Activated CD4-positive, alpha-beta T cell treated with anti-CD3 and anti-CD28 coated beads, Interleukin-2, amount 10 ng/mL, durations not matched to agents 24 days and 14 days (primary cell): ENCODE measurements around the gene WIPF2. TPM values are rescaled to one million over a fixed set of nuclear protein-coding genes. Genes with fewer than 3 reads are reported as not detected.

Experiments used
- DNase-seq: peaks from one replicate; pipeline ENCODE4 v3.0.0; 2022
- H3K27ac Mint-ChIP-seq: one replicate; pipeline ENCODE4 v1.8.0; 2022; ENCODE audit warnings: mild to moderate bottlenecking, mixed read lengths
- H3K27me3 Mint-ChIP-seq: one replicate; pipeline ENCODE4 v1.8.0; 2022; ENCODE audit warnings: mixed read lengths
- H3K36me3 Mint-ChIP-seq: one replicate; pipeline ENCODE4 v1.8.0; 2022; ENCODE audit warnings: low read depth, mild to moderate bottlenecking, mixed read lengths
- H3K4me1 Mint-ChIP-seq: one replicate; pipeline ENCODE4 v1.8.0; 2021; ENCODE audit warnings: mixed read lengths
- H3K4me3 Mint-ChIP-seq: one replicate; pipeline ENCODE4 v1.8.0; 2022; ENCODE audit warnings: mild to moderate bottlenecking, moderate library complexity, mixed read lengths
- H3K9me3 Mint-ChIP-seq: one replicate; pipeline ENCODE4 v1.8.0; 2021; ENCODE audit warnings: mixed read lengths
- intact Hi-C: fragments of 100-400 bp; cut with micrococcal nuclease; formaldehyde crosslinking; loops from one replicate; pipeline ENCODE4 v1.15.1; 2023
- total RNA-seq: library from RNA; stranded (reverse); gene quantifications from 2 replicates; pipeline ENCODE4 v1.2.3, GENCODE V29; 2022

Gene WIPF2
- total RNA-seq, 1 donor from 2014 or later = 25.5 TPM

- Mint-ChIP-seq H3K27ac (peak overlapping the region; percentile 6), H3K9me3 (no peaks in the 10 kb centered on the region)
- intact Hi-C loops = no loop called here
Measured at GRCh38 chr17:40312893-40313667, 94.0 kb downstream of the WIPF2 start.

DNA sequence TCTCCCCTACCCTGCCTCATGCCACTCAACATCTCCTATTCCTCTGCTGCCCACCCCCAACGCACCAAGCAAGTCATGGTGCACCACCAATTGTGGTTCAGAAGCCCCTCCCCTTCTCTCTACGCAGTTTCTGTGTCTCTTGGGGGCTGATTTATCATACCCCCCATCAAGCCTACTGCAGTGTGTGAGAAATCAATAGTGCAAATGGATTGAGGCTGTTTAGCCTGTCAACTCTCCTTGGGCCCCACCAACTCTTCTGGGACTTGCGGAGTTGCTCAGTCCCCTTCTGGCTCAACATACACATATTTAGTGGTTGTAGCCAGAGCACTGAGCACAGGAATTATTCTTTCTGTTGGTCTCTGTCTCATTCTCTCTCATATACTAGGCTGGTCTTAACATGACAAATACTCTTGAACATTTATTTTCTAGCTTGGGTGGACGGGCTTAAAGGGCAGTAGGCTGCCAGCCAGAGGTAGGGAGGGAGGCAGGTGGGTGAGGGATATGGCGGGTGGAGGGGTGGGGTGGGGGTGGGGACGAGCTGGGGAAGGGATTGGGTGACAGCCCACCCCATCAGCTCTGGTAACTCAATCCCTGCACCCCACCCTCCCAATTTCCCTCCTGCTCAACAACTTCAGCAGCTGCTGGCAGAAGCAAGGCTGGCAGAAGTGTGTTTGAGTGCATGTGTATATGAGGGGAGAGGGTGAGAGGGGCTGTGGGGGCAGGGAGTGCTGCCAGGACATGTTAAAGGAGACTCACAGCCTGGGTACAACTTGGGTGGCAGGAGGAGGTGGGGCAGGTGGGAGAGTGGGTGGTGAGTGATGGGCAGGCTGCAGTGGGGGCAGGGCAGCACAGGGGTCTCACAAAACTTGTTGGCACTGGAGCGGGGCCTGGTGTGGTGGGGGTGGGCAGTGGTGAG lies 94.8 kb downstream of the WIPF2 start:
- intact Hi-C loops = no loop called here
- H3K9me3 Mint-ChIP-seq = no peaks in the 10 kb centered on the region
- no peaks in the 10 kb centered on the region for H3K36me3 Mint-ChIP-seq
- peaks cover 60% of the 10 kb centered on the region for H3K4me1 Mint-ChIP-seq
- no peak overlapping the region for H3K4me3 Mint-ChIP-seq
- no peak for DNase-seq
- H3K27ac Mint-ChIP-seq = peak overlapping the region; percentile 55
- H3K27me3 Mint-ChIP-seq = peaks cover 2% of the 10 kb centered on the region

More at GRCh38 chr17:40312893-40313667, 94.0 kb downstream of the WIPF2 start:
- Mint-ChIP-seq H3K27me3 (peaks cover 2% of the 10 kb centered on the region), H3K4me1 (peaks cover 57% of the 10 kb centered on the region), H3K4me3 (no peak overlapping the region), H3K36me3 (no peaks in the 10 kb centered on the region)
- DNase-seq = no peak

GRCh38 chr17:40314584-40314956 lies 95.5 kb downstream of the WIPF2 start:
- DNase-seq = peak; percentile 79
- Mint-ChIP-seq H3K27ac (peak overlapping the region; percentile 55), H3K4me1 (peaks cover 62% of the 10 kb centered on the region), H3K27me3 (peaks cover 2% of the 10 kb centered on the region), H3K36me3 (no peaks in the 10 kb centered on the region), H3K4me3 (no peak overlapping the region), H3K9me3 (no peaks in the 10 kb centered on the region)
- intact Hi-C loops = no loop called here

- Mint-ChIP-seq H3K4me1 (peaks cover 66% of the 10 kb centered on the region), H3K36me3 (peaks cover 3% of the 10 kb centered on the region), H3K4me3 (no peak overlapping the region), H3K27ac (no peak overlapping the region), H3K27me3 (peaks cover 2% of the 10 kb centered on the region), H3K9me3 (no peaks in the 10 kb centered on the region)
- DNase-seq = no peak
- intact Hi-C loops = no loop called here
Measured at GRCh38 chr17:40315206-40315605, 96.1 kb downstream of the WIPF2 start.

DNA sequence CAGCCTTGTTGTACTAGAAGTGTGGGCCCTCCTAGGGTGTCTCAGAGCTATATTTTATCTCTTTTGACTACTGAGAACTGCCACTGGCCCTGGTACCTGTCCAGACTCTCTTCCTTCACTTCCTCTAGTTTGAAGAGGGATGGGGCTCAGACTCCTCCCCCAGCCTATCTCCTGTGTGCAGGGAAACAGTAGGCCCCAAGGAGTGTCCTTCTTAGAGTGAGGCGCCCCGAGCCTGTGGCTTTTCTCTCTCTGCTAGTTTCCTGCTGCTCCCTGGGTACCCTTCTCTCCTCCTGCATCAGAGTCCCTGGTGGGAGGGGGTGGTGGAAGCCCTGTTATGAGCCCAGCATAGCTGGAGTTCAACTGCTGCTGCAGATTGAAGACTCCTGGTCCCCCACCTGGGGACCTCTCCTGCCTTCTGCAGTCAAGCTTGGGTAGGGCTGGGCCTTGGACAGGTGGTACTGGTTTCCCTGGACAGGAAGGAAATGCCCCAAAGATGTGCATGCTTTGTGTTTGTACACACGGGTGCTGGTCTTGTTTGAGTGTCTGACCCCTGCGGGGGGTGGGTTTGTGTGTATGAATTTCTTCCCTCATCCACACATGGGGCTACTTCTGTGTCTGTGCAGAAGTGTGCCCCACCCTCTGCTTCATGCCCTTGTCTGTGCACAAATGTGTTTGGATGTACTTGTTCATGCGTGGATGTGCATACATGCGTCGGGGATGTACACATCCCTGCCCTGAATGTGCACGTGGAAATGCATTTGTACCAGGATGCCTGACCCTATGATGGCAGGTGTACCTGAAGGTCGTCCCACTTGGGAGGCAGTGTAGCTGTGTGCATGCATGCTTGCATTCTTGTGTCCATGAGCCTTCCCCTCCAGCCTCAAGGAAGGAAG lies 96.8 kb downstream of the WIPF2 start:
- Mint-ChIP-seq H3K27me3 (peaks cover 2% of the 10 kb centered on the region), H3K36me3 (peaks cover 3% of the 10 kb centered on the region), H3K4me3 (peak overlapping the region; percentile 10), H3K4me1 (peaks cover 68% of the 10 kb centered on the region), H3K27ac (peak overlapping the region; percentile 34), H3K9me3 (no peaks in the 10 kb centered on the region)
- peak; percentile 73 for DNase-seq
- intact Hi-C loops = no loop called here

- peaks cover 70% of the 10 kb centered on the region for H3K4me1 Mint-ChIP-seq
- intact Hi-C loops = no loop called here
- no peaks in the 10 kb centered on the region for H3K9me3 Mint-ChIP-seq
- peak overlapping the region; percentile 98 for H3K27ac Mint-ChIP-seq
- peak overlapping the region; percentile 97 for H3K4me3 Mint-ChIP-seq
- H3K36me3 Mint-ChIP-seq = peaks cover 3% of the 10 kb centered on the region
- peaks cover 2% of the 10 kb centered on the region for H3K27me3 Mint-ChIP-seq
- no peak for DNase-seq
Measured at GRCh38 chr17:40316571-40317344, 97.7 kb downstream of the WIPF2 start.

- DNase-seq = peak; percentile 85
- peaks cover 70% of the 10 kb centered on the region for H3K4me1 Mint-ChIP-seq
- peak overlapping the region; percentile 97 for H3K4me3 Mint-ChIP-seq
- no peaks in the 10 kb centered on the region for H3K9me3 Mint-ChIP-seq
- peaks cover 2% of the 10 kb centered on the region for H3K27me3 Mint-ChIP-seq
- H3K36me3 Mint-ChIP-seq = peaks cover 3% of the 10 kb centered on the region
- peak overlapping the region; percentile 98 for H3K27ac Mint-ChIP-seq
- intact Hi-C loops = no loop called here
Measured at GRCh38 chr17:40317345-40317873, 98.3 kb downstream of the WIPF2 start.

DNA sequence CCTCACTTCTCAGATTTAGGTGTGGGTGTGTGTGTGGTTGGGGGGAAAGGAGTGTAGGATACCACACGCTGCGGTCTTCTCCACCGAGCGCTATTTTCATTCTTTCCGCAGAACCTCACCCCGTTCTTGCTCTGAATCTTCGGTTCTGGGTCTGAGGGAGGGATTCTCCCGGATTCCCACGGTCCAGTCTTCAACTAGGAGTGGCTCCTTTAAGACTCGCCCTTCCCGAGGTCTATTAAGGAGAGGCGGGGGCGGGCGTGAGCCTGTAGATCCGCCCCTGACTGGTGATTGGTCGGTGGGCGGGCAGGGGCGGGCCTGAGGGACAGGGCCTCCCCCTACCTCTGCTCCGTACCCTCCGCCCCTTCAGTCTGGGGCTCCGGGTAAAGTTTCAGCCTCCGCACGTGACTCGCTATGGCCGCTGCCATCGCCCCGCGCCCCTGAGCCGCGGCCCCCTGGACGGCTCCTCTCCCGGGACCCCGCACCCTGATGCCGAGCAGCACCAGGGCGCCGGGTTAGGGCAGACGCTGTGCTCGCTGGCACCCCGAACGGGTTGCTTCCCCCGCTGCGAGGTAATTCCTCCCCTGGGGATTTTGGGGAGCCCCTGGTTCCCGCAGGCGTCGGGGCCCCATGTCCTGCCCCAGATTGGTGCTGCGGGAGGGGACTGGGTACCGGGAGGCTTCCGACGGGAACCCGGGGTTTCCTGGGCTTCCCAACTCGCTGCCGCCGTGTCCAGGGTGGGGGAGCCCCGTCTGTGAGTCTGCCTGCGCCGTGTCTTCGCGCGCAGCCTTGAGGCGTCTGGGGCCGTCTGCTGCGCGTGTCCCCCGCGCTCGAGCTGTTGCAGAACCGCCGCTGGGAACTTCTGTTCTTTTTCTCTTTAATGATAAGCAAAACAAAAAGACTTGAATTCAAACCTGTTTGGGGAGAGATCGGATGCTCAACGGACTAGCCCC lies 99.1 kb downstream of the WIPF2 start:
- H3K27me3 Mint-ChIP-seq = peaks cover 4% of the 10 kb centered on the region
- peaks cover 7% of the 10 kb centered on the region for H3K36me3 Mint-ChIP-seq
- intact Hi-C loops = loop anchor here (1.0 kb wide), 3 partner anchors 8 to 31 kb away; partner anchors contain the start of gene CDC6
- H3K9me3 Mint-ChIP-seq = no peaks in the 10 kb centered on the region
- H3K27ac Mint-ChIP-seq = peak overlapping the region; percentile 98
- DNase-seq = peak; percentile 97
- H3K4me1 Mint-ChIP-seq = peaks cover 77% of the 10 kb centered on the region
- peak overlapping the region; percentile 97 for H3K4me3 Mint-ChIP-seq

GRCh38 chr17:40318830-40319391 lies 99.8 kb downstream of the WIPF2 start:
- Mint-ChIP-seq H3K36me3 (peaks cover 8% of the 10 kb centered on the region), H3K27me3 (peaks cover 4% of the 10 kb centered on the region), H3K27ac (peak overlapping the region; percentile 98), H3K9me3 (no peaks in the 10 kb centered on the region), H3K4me3 (peak overlapping the region; percentile 97), H3K4me1 (peaks cover 81% of the 10 kb centered on the region)
- peak; percentile 73 for DNase-seq
- intact Hi-C loops = loop anchor here (1.0 kb wide), 3 partner anchors 7 to 32 kb away; partner anchors contain the start of gene CDC6

DNA sequence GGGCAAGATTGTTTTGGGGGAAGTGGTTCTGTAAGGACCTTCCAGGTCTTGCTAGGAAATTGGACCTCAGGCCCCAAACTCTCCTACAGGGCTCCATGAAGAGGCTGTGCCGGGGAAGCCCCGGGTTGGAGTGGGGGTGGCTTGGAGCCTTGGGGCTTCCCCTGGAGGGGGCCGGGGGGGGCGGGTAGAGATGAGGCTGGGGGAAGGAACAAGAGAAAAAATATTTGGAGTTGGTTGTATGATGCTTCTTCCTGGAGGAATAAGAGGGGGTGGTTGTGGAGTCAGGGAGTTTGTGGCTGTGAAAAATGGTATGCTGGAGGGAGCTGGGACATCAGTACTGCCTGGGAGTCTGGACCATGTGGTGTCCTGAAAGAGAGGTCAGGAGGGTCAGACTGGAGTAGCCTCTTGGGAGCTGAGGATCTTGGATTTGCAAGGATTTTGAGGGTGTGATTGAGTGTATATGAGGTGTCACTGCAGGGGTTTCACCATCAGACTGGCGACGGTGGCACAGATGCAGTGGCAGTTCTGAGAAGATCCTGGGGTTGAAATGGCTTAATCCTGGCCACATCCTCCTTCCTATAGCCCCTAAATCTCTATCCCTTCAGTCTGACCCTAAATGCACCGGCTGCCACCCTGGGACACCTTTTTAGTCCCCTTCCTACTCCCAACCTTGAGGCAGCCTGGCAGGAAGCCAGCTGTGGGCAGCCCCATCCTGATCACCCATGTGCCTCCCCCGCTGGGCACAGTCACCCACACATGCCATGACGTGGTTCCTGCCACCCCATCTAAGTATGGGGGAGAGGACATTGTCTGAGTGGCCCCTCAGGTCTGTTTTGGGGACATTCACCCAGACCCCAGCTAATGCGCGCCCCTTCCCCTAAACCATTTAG lies 100.8 kb downstream of the WIPF2 start:
- peaks cover 8% of the 10 kb centered on the region for H3K36me3 Mint-ChIP-seq
- intact Hi-C loops = loop anchor here (5.0 kb wide), 1 partner anchor 208 kb away; no protein-coding TSS in a partner anchor
- H3K9me3 Mint-ChIP-seq = no peaks in the 10 kb centered on the region
- peaks cover 83% of the 10 kb centered on the region for H3K4me1 Mint-ChIP-seq
- H3K27ac Mint-ChIP-seq = peak overlapping the region; percentile 98
- H3K4me3 Mint-ChIP-seq = peak overlapping the region; percentile 97
- peaks cover 4% of the 10 kb centered on the region for H3K27me3 Mint-ChIP-seq
- peak; percentile 82 for DNase-seq
